HCEC 1CT (cell line): ENCODE results near the gene AATF.

Source experiments
- DNase-seq: peaks from one replicate; pipeline ENCODE4 v3.0.0-alpha.2; 2017

The AATF gene

DNA sequence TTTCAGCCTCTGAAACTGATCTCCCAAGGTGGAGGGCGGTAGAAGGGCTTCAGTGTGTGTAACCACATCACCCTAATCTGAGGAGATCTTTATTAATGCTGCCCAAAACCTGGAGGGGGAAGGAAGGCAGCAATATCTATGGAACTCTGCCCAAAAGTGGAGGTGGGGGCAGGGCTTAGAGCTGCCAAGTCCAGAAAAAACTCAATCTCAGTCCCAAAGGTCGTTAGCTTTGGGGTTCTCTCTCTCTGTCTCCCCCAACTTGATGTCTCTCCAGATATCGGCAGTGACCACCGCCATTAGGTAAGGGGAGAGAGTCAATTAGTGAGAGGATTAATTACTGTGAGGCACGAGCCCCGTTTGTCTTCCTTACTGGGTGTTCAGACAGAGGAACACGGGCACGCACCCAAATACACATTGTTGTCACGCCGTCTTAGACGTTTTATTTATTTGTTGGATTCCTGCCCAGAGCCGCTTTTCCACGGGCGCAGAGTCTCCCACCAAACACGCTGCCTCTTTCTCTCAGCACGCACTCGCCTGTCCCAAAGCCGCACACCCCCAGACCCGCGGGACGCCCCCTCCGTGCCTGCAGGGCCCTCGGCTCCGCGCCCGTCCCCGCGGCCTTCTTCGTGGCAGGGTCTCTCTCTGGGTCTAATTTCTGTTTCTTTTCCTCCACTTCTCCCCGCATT is 16.9 kb upstream of the AATF start:
- no peak for DNase-seq

- DNase-seq, result no peak
Measured at GRCh38 chr17:36932383-36932693, 16.4 kb upstream of the AATF start.

- no peak for DNase-seq
Measured at GRCh38 chr17:36932694-36933511, 15.9 kb upstream of the AATF start.

DNA sequence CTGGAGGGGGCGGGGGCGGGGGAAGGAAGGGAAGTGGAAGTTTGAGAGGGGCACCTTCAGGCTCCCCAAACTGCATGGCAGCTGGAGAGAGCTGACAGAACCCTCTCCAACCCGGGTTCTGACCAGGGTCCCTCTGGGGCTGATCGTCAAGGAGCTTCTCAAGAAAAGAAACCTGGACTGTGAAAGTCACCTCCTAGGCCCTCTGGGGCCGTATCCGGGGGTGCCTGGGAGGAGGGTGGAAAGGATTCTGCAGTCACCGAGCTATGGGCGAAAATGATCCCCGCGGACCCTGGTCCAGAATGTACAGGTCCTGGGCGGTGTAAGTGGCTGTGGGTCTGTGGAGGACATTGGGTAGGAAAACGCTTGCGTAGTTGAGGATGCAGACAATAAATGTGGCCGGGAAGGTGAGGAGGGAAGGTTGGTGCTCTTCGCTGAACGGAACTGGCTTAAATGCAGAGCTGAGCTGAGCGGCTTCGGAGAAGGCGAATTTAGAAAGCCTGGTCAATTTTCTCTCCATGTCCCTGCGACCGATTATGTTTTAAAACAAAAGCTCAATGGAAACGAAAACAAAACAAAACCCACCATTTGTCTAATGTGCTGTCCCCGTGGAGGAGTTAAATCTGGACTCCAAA is 15.1 kb upstream of the AATF start:
- no peak for DNase-seq

- no peak for DNase-seq
Measured at GRCh38 chr17:36934144-36934691, 14.5 kb upstream of the AATF start.

DNA sequence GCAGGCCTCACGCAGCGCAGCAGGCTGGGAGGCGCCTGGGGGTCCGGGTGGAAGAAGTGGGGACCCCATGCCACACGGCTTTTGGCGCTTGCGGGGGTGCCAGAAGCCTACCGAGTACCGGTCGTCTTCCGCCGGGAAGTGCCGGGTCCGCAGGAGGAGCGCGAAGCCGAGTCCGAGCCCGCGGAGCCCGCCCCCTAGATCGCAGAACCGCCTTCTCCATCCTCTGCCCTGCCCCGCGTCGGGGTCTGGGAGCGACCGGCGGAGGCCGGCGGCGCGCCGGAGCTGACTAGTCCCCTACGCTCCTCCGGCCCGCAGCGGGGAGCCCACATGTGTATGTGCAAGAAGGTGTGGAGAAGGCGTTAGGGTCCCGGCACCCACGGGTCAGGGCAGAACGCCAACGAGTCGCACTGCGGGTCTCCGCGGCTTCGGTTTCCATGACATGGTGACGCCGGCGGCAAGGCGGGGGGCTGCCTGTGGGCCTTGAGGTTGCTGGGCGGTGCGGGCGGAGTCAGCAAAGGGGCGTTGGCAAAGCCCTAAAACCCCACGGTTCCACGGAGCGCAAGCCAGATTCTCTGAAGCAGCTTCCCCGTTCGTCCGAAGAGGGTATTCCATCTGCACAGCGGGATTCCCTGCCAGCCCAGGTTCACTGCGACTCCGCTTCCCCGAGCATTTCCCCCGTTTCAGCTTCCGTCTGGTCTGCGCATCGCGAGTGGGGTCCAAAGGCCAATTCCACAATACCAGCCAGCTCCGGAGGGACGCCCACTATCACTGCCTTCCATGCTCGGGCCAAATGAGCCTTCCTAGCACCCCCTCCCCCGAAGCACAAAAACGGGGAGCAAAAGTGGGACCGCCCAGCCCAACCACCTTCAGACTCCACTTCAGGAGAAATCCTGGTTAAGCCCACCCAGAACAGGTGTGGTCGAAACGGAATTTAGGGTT is 13.8 kb upstream of the AATF start:
- DNase-seq, result no peak

DNA sequence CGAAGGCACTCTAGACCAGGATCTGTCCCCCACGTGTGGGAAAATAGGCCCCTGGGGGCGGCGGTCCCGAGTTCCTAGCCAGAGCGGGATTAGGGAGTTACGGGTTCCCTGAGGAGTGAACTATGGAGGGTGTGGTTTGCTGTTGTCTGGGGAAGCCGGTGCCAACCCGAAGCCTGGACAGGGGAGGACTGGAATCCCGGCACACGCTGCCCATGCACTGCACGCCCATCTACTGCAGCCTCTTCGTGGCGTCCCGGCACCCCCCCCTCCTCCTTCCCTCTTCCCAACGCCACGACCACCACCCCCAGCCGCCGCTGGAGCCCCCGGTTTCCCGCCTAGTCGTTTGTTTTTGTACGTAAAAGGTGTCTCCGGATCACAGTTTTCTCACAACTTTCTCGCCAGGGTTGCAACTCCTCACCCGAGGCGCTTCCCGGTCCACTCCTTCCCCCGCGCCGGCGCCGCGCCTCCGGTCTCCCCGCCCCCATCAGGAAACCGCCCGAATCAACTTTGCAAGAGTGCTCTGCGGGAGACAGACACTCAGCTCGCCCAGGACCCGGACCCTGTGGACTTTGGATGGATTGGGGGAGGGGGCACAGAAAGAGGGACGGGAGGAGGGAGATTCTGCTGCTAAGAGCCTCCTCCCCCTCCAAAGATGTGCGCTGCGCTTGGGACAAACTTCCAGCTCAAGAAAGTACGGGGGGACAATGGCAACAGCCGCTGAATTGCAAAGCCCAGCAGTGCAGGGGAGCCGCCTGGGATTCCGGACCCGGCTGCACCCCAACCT is 12.9 kb upstream of the AATF start:
- no peak for DNase-seq

DNA sequence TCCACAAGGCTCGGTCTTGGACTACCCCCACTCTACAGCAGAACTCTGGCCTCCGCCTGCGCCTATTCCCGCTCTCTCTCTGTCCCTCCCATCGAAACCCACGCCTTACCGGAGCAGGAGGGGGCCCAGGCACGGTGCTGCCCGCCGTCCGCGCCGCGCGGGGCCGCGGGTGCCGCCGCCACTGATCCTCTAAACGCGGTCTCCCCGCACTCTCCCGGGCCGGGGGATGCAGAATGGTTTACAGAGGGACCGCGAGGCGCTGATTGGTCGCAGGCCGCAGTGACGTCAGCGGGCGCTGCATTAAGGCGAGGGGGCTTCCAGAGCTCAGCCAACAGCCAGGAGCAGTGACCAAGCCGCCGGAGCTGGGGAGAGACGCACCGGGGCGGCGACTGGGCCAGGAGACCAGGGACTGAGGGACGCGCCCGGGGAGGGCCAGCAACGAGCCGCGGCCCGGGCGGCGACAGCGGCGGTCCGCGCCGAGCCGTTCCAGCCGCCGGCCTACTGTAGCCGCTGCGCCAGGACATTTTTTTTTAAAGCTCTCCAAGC is 12.2 kb upstream of the AATF start:
- DNase-seq, result no peak

DNA sequence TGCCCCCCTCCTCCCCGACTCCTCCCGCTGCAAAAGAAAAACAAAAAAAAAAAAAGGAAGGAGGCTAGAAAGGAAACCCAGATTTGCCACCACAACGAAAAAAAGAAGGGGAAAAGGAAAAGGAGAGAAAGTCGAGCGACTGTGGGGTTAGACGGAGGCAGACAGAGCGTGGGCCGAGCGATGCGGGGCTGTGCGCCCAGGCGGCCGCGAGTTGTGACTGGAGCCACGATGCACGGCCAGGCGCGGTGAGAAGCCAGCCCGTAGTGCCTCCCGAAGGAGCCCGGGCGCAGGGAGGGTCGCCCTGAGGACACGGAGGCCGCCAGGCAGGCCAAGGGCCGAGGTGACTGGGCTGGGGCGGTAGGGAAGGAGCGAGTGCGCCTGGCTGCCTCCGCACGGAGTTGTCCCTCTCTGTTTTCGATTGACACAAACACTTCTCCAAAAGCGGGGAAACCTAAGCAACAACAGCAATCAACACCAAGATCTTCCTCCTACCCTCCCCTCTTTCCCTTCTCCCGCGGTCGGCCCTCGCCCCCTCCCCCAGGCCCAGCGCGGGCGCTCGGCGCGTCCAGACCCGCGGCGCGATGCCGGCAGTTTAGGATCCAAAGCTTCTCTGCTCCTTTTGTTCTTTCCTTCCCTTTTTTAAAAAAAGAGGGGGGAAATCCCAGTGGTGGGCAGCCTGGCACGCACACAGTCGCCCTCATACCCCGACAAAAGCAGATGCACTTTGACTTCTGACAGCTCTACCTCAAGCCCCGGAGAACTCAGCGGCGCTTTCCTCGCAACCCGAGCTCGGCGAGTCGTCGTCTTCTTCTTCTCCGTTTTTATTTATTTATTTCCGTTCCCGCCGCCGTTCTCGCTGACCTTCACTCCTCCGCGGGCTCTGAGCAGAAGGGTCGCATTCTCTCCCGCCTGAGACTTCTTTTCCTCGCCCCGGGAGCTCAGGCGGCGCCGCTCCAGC is 11.5 kb upstream of the AATF start, which contains the start of gene LHX1:
TSS of gene LHX1 (plus strand) at position 475 of the 958 bp plus-strand sequence. CDS start 723 bp downstream, outside the sequence.
- DNase-seq, result no peak

GRCh38 chr17:36937959-36938565 is 10.7 kb upstream of the AATF start:
- DNase-seq, result no peak

GRCh38 chr17:36938566-36939051 is 10.1 kb upstream of the AATF start:
- DNase-seq, result no peak

DNA sequence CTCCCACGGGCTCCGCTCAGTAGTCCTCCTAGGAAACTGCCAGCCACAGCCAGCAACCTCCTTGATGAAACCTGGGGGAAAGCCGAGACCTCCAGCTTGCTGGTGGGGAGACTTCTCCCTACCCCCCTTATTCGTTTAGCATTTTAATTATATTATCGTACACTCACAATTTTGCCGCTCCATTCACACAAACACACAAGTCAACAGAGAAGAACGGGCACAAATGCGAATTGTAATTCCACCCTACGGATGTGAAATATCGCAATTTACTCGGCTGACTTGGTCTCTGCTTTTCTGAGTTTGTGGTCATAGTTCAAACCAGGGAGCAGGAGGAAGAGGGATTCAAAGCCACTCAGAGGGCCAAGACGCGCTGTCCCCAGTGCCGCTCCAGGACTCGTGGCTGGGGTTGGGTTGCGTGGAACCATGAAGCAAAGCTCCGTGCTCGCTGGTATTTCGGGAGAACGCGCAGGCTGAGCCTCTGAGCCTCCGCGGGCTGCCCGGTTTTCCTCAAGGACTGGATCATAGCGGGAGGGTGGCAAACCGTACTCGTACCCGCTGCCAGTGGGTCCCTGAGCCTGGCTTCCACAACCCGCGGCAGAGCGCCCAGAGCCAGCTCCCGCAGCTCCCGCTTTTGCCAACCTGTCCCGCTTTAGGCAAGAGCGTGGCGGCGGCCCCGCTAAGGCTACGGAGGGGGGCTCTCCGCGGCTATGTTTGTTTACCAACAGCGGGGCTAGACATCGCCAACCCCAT is 9.5 kb upstream of the AATF start:
- no peak for DNase-seq

- DNase-seq, result no peak
Measured at GRCh38 chr17:36939802-36940312, 8.9 kb upstream of the AATF start.

DNA sequence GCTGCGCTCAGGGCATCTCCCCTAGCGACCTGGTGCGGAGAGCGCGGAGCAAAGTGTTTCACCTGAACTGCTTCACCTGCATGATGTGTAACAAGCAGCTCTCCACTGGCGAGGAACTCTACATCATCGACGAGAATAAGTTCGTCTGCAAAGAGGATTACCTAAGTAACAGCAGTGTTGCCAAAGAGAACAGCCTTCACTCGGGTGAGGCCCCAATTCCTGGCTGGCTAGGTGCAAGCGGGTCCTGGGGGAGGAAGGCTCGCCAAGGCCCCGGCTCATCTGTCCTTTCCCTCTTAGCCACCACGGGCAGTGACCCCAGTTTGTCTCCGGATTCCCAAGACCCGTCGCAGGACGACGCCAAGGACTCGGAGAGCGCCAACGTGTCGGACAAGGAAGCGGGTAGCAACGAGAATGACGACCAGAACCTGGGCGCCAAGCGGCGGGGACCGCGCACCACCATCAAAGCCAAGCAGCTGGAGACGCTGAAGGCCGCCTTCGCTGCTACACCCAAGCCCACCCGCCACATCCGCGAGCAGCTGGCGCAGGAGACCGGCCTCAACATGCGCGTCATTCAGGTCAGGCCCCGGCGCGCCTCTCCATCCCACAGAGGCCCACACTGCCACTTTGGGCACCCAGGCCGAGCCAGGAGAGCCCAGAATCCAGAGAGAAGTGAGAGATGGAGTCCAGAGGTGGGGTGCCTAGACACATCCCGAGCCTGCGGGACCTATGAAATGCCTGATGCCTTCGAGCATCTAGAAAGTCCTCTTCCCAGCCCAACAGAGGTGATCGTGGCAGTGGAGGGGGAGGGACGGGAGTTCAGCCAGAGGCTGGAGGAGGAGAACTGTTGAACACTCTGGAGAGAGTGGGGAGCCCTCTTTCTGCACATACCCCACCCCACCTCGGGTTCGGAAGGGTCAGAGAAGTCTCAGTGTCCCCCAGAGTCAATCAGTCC is 8.2 kb upstream of the AATF start:
- DNase-seq, result no peak

DNA sequence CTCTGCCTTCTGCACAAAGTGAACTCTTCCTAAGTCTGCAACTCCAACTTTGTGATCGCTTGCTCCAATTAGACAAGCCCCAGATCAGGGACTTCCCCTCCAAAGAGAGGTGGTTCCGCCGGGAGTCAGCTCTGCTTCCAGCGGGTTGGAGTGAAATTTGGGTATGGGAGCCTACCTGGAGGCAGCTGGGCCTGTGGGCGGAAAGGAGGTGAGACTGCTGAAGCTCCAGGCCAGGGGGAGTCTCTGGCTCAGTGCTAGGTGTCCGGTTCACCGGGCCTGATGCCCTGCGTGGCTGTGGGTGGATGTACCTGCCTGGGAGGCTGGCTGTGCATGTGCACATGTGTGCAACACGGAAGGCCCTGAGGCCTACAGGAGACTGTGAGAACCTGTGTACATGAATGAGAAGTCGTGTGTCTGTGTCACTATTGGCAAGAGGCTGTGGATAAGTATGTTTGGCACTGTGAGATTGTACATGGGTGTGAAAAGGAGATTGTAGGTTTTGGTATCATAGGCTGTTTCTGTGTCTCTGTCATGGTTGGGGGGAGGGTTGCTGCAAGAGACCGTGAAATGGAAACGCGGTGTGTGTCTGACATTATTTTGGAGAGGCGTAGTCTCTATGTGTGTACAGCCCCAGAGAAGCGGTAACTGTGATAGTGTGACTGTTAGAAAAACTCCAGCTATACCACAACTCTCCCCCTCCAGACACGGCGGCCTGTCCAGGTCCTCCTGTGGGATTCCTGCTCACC is 7.3 kb upstream of the AATF start:
- no peak for DNase-seq

- no peak for DNase-seq
Measured at GRCh38 chr17:36942019-36942599, 6.6 kb upstream of the AATF start.
